Mammary epithelial cell (primary cell): Measurements from ENCODE around the gene BUD31.

Source experiments
- CTCF ChIP-seq, 2 donors: IDR thresholded peaks in 1 of 2; conservative IDR thresholded peaks in 1 of 2; 2 replicates each; pipeline ENCODE4 v1.5.1; 2011 to 2012; ENCODE audit warnings: inconsistent platforms in 2 of 2, low read length in 2 of 2, mild to moderate bottlenecking in 2 of 2, control low read depth in 1 of 2, low read depth in 1 of 2; ENCODE audit not compliant: insufficient read depth in 1 of 2; ENCODE audit errors: extremely low read depth in 1 of 2
- EZH2 ChIP-seq: IDR thresholded peaks from 2 replicates; pipeline ENCODE4 v1.6.1; 2012; ENCODE audit warnings: low read length, inconsistent platforms, borderline replicate concordance

- TF ChIP-seq CTCF (conservative IDR thresholded peaks at IDR 0.05 in 1 of 2, IDR thresholded peaks at IDR 0.05 in 1 of 2; ENCODE audit: extremely low read depth in 1 of 2, insufficient read depth in 1 of 2, low read depth in 1 of 2, low read length in 2 of 2) (no peak), EZH2 (no peak)
Observed at GRCh38 chr7:99455874-99456273, 47.1 kb downstream of the BUD31 start.
